ENCODE results near the gene USP7. TPM values are rescaled to one million over a fixed set of nuclear protein-coding genes. Genes with fewer than 3 reads are reported as not detected.

The USP7 gene
- total RNA-seq, 2 experiments from 2014 or later: 46.4 to 127 TPM

DNA sequence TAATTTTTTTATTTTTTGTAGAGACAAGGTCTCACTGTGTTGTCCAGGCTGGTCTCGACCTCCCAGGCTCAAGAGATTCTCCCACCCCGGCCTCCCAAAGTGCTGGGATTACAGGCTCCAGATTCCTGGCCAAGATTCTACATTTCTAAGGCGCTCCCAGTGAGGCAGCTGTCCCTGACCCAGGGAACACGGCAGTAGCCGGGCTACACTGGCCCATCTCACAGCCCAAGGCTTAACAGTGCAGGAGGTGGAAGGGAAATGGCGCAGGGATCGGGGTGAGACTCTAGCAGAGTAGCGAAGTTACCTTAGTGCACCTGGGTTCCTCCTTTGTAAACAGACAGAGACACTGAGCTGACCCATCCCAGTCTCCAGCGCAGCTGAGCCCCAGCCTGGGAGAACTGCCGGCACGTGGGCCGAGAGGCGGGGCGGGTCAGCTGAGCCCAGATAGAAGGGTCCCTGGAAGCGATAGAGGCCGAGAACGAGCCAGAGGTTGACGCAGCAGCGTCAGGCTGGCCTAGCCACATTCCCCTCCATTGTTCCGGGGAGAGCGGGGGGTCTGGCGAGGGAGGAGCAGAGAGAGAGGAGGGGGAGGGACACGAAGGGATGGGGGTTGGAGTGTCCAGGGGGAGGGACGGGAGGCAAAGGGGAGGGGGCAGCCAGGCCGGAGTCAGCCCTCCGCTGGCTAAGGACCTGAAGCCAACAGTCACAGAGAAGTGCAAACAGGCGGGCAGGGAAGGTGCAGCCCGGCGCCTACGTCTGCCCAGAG, 97.4 kb downstream of the USP7 start:
- H3K4me3 ChIP-seq (ENCODE audit: low read depth, low read length, poor library complexity, severe bottlenecking): peak overlapping the region; percentile 92
- CTCF ChIA-PET (ENCODE audit: unreplicated experiment): no interaction called here
- BruUV-seq (replicated peaks): no TSS peak

DNA sequence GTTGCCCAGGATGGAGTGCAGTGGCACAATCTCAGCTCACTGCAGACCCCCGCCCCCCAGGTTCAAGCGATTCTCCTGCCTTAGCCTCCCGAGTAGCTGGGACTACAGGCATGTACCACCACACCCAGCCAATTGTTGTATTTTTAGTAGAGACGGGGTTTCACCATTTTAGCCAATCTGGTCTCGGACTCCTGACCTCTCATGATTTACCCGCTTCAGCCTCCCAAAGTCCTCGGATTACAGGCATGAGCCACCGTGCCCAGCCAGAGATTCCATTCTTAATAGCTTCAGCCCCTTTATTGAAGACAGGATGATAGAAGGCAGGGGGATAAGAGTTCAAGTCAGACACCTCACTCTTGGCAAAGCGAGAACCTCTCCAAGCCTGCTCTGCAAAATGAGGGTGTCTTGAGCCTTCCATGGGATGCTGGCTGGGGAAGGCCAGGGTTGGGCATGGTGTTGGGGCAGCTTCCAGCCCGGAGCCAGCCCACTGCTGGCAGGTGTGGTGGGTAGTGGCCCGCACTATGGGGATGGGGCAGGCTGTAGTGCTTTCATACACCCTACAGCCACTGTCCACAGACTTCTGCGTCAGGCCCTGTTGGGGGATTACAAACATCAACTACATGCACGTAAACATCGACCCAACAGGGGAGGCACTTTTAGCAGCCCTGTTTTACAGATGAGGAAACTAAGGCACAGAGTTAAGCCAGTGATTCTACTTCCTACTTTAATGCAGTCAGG, 98.4 kb downstream of the USP7 start:
- no peak for TF ChIP-seq EZH2phosphoT487 (IDR thresholded peaks at IDR 0.05; ENCODE audit: borderline replicate concordance, low read depth, low read length)
- TF ChIP-seq, protein P1, sequence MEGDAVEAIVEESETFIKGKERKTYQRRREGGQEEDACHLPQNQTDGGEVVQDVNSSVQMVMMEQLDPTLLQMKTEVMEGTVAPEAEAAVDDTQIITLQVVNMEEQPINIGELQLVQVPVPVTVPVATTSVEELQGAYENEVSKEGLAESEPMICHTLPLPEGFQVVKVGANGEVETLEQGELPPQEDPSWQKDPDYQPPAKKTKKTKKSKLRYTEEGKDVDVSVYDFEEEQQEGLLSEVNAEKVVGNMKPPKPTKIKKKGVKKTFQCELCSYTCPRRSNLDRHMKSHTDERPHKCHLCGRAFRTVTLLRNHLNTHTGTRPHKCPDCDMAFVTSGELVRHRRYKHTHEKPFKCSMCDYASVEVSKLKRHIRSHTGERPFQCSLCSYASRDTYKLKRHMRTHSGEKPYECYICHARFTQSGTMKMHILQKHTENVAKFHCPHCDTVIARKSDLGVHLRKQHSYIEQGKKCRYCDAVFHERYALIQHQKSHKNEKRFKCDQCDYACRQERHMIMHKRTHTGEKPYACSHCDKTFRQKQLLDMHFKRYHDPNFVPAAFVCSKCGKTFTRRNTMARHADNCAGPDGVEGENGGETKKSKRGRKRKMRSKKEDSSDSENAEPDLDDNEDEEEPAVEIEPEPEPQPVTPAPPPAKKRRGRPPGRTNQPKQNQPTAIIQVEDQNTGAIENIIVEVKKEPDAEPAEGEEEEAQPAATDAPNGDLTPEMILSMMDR (conservative IDR thresholded peaks at IDR 0.05; ENCODE audit: low read length): no peak
- peaks cover 78% of the 10 kb centered on the region for H3K79me2 ChIP-seq (ENCODE audit: insufficient read depth, low read depth, low read length)
- no peaks in the 10 kb centered on the region for H3K9me3 ChIP-seq (ENCODE audit: low read length)
- H3K4me2 ChIP-seq (ENCODE audit: low read length): peak overlapping the region; percentile 80
- DNase-seq (ENCODE audit: low spot score): no peak
- peaks cover 55% of the 10 kb centered on the region for H3K36me3 ChIP-seq (ENCODE audit: insufficient read depth, low read length)
- peaks cover 27% of the 10 kb centered on the region for H4K20me1 ChIP-seq (ENCODE audit: insufficient read depth, low read length)
- CTCF ChIA-PET (ENCODE audit: unreplicated experiment): interaction anchor here (0.6 kb wide), 1 partner anchor 9 kb away, joined by 5 read pairs; no protein-coding TSS in a partner anchor
- H3K4me1 ChIP-seq (ENCODE audit: insufficient read depth, low read length, poor library complexity, severe bottlenecking): peaks cover 52% of the 10 kb centered on the region
- intact Hi-C loops (cut with micrococcal nuclease; ENCODE audit: unreplicated experiment): loop anchor here (5.0 kb wide), 2 partner anchors 72 to 272 kb away; no protein-coding TSS in a partner anchor
- H3K27ac ChIP-seq (ENCODE audit: low read depth, low read length, poor library complexity, severe bottlenecking): no peak overlapping the region
- no peak overlapping the region for H2AFZ ChIP-seq (ENCODE audit: low read length)
- POLR2A ChIA-PET: no interaction called here
- H3K9me2 ChIP-seq (ENCODE audit: insufficient read depth, low read length): no peaks in the 10 kb centered on the region
- no peak overlapping the region for H3K4me3 ChIP-seq (ENCODE audit: low read depth, low read length, poor library complexity, severe bottlenecking)
- TSS peak; percentile 34 for BruUV-seq (replicated peaks)

More for the DNA sequence above, 97.4 kb downstream of the USP7 start:
- Histone ChIP-seq H3K9me3 (ENCODE audit: low read length) (no peaks in the 10 kb centered on the region), H3K36me3 (ENCODE audit: insufficient read depth, low read length) (peaks cover 50% of the 10 kb centered on the region), H2AFZ (ENCODE audit: low read length) (no peak overlapping the region), H3K9me2 (ENCODE audit: insufficient read depth, low read length) (no peaks in the 10 kb centered on the region), H3K27ac (ENCODE audit: low read depth, low read length, poor library complexity, severe bottlenecking) (no peak overlapping the region), H3K79me2 (ENCODE audit: insufficient read depth, low read depth, low read length) (peaks cover 70% of the 10 kb centered on the region), H3K4me1 (ENCODE audit: insufficient read depth, low read length, poor library complexity, severe bottlenecking) (peaks cover 61% of the 10 kb centered on the region), H3K4me2 (ENCODE audit: low read length) (peak overlapping the region; percentile 80), H4K20me1 (ENCODE audit: insufficient read depth, low read length) (peaks cover 24% of the 10 kb centered on the region)
- POLR2A ChIA-PET: interaction anchor here (0.6 kb wide), 1 partner anchor 8 kb away, joined by 3 read pairs; no protein-coding TSS in a partner anchor
- no peak for TF ChIP-seq EZH2phosphoT487 (IDR thresholded peaks at IDR 0.05; ENCODE audit: borderline replicate concordance, low read depth, low read length)
- TF ChIP-seq, protein P1 (conservative IDR thresholded peaks at IDR 0.05; ENCODE audit: low read length): no peak
- DNase-seq (ENCODE audit: low spot score): no peak
- intact Hi-C loops (cut with micrococcal nuclease; ENCODE audit: unreplicated experiment): loop anchor here (5.0 kb wide), 2 partner anchors 71 to 271 kb away; no protein-coding TSS in a partner anchor

Data from OCI-LY7 (cell line).